ENCODE data around the gene TRNT1.

The TRNT1 gene

DNA sequence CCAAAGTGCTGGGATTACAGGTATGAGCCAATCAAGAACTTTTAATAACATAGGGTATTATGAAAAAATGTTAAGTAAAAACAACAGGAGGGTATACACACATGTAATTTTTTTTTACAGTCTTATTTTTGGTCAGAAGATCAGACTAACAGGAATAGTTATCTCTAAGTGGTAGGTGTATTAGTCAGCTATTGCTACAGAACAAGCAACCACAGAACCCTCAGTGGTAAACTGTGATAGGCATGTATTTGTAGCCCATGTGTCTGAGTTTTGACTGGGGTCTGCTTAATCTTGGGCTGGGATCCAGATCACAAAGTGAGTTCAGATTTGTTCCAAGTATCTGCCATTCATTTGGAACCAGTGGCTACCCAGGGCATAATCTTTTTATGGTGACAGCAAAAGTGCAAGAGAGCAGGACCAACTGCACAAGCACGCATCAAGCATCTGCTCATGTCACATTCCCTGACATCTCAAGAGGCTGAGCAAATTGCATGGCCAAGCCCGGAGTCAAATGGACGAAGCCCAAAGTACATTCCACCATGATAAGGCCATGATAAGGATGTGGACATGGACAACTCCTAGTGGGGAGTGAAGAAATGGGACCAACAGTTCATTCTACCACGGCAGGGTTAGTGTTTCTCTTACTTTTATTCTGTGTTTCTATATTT is 13.6 kb upstream of the TRNT1 start:
- DNase-seq: no peak

DNA sequence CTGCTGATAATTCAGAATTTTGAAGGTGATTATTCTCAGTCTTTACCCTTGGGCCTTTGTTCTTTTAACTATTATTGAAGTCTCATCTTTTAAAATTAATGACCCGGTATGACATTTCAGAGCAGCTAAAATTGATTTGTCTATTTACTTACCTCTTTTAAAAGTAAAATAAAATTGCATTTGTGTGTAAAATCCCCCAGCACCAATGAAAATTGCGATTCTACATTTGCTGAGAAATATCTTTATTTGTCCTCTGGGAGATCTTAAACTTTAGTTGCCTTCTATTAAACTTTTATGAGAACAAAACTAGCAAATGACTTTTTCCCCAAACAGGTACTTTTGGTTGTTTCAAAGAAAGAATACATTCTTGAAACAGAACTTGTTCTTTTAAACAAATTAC is 9.1 kb upstream of the TRNT1 start:
- no peak for DNase-seq

DNA sequence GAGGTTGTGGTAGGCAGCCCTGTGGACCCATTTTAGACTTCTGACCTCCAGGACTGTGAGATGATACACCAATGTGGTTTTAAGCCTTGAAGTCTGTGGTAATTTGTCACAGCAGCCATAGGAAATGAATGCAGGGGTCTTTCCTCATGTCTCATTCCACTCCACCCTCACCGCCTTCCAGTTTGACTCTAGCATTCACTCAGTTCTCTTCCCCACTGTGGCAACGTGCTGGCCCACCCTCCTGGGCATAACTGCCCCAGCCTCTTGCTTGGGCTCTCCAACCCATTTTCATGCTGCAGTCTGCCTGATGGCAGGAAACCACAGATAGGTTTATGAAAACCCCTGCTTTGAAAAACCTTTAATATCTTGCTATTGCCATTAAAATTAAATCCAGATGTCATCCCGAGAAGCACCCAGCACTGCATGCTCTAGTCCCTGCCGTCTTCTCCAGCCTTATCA is 7.3 kb upstream of the TRNT1 start:
- no peak for DNase-seq

DNA sequence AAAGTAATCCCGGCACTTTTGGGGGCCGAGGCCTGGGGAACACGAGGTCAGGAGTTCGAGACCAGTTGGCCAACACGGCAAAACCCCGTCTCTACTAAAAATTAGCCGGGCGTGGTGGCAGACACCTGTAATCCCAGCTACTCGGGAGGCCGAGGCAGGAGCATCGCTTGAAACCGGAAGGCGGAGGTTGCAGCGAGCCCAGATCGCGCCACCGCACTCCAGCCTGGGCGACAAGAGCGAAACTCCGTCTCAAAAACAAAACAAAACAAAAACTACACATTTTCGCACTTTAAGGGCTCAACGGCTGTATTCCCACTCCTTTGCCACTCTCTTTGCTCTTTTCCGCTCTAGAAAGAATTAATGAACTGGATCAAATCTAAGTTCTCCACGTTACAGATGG is 763 bp upstream of the TRNT1 start:
- no peak for DNase-seq

DNA sequence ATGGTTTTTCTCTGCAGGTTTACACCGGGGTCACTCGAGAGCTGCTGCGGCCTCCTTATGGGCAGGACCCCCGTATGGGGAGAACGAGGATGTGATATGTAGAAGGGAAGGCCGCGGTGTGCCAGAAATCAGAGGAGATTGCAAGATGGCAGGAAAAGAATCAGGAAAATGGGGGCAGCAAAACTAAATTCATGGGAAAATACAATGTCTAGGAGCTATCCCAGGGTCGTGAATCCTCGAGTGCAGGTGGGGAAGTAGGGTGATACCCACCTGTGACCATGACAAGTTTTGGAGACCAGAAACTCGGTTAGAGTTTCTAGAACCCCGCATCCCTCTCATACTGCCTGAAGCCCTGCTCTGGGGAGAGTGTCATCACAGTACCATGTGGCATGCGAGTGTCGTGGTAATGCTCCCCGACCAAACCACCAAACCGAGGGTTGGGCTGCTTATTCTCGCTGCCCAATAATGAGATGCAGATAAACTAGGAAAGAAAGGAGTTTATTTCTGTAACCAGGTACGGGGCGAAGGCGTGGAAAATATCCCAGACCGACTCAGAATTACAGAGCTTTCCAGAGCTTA is 781 bp downstream of the TRNT1 start:
- DNase-seq: no peak

DNA sequence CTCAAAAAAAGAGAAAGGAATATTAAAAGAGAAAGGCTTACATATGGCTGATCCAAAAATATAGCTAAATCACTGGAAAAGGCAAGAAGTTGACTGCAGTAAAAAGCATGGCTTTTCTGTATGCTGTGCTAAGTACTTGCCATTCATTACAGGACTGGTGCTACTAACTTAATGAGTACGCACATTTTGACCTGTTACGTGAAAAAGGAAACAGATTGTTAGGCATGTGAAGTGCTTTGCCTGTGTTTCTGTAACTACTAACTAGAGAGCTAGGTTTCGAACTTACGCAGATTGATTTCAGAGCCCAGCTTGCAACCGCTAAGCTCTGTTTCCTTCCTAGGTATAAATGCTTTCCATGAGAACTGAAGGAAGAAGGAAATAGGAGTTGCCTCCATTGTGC is 2.8 kb downstream of the TRNT1 start:
- DNase-seq: no peak

DNA sequence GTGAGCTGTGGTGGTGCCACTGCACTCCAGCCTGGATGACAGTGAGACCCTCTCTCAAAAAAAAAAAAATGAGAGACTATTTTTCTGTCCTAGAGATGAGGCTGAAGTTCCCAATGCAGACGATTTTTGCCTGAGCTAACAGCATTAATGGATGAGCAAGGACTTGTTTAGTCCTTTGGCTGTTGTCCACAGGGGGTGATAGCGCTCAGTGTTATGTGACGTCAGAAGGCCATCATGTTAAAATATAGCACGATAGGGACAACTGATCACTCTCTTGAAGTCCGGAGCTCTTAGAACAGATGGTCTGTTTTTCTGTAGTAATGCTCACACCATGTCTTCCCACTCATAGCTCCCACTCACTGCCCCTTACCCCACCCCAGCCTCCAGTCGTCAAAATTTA is 6.8 kb downstream of the TRNT1 start:
- no peak for DNase-seq

DNA sequence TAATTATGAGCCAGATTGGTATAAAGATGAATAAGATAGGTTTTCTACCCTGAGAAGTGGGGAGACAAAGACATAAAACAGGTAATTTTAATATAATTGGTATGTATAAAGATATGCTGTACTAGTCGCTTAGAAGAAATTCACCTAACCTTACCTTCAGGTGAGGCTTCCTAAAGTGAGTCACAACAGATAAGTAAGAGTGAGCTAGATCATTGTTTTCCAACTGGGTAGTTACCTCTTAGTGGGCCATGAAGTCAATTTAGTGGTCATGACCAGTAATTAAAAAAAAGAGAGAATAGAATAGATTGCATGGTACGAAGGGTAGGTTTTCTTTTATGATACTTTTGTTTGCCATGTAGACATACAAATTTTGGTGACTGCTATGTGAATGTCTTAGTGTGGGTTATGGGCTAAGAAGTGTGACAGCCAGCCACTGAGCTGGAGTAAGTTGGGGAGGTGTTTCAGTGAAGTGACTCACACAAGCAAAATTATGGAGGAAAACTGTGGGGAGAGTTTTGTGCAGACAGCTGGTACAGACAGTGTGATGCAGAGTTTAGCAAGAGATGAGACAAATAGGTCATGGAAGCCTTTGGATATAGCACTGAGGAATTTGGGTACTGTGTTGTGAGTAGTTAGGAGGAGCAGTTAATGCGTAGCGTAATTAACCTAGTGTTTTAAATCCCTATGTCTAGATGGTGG is 8.2 kb downstream of the TRNT1 start:
- DNase-seq: no peak

DNA sequence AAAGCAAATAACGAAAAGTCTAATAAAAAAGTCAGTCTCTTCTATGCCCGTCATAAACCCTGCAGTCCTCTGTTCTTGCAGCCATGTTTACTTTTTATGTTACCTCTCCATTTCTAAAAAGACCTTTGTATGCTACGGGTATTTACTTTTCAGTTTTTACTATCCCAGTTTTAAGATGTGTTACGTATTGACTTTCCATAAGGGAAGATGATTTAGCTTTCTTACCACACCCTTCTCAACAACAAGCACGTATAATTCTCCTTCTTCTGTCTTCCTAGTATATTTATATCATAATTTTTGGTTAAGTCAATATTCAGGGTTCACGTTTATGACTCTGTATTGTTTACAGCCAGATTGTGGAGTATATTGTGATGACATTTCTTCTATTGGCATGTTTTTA is 10.8 kb downstream of the TRNT1 start:
- no peak for DNase-seq

DNA sequence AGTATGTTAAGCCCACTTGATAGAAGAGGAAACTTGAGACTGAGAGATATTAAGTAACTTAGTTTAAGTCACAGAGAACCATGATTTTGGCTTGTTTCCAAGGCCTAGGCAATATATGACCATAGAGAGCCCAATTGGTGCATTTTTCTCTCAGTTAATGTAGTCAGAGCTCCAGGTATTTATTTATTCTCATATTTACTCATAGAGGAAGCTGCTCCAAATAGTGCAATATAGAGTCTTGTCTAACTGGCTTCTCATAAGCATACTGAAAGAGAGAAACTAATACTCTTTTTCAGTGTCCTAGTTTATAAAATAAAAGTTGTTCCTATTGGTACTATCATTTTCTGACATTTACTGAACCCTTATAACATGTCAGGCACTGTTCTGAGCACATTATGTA is 15.2 kb downstream of the TRNT1 start:
- no peak for DNase-seq

DNA sequence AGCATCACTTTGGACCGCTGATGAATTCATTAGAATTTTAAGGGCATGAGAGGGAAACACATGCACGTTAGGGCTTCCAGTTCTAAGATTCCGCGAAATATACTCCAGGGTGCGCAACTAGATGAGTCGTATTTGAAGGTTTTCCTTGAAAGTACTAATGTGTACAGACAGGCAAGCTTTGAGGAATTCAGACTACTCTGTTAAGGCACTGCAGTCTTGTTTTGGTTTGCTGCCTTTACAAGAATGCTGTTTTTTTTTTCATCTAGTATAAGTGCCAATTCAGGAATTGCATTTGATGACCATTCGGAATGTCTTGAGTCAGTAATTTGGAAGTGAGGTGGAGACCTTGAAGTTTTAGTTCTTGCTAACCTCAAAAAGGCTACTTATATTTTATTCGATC is 19.1 kb downstream of the TRNT1 start:
- no peak for DNase-seq

DNA sequence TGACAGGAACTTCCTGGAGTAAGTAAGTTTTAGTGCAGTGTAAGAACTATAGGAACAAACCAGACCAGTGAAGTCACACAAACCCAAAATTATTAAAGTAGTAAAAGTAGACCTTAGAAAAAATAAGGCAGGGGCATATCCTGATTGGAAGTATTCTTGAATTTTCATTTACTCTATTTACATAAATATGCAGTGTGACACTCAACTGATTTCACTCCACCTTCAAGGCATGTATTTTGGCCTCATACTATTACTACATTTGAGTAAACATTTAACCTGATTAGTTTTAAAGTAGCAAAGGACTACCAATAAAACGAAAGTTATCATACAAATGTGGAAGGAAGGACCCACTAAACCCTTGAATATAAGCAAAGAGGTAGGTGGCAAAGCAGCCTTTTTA is 22.8 kb downstream of the TRNT1 start:
- no peak for DNase-seq

DNA sequence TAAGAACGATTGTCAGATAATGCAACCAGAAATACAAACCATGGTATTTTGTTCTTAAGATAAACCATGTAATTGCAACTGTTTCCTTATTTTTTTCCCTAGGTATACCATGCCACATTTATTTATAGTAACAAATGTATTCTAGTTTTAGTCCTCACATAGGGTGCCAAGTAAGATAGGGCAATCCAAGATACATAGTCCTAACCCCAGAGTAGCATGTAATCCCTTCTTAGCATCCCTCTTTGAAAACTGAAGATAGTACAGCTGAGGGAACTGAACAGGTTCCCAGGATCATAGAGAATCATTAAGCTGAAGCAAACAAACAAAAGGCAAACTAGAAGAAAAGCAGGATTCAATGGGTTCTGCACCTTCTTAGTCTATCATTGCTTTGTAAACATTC is 24.8 kb downstream of the TRNT1 start:
- DNase-seq: no peak

DNA sequence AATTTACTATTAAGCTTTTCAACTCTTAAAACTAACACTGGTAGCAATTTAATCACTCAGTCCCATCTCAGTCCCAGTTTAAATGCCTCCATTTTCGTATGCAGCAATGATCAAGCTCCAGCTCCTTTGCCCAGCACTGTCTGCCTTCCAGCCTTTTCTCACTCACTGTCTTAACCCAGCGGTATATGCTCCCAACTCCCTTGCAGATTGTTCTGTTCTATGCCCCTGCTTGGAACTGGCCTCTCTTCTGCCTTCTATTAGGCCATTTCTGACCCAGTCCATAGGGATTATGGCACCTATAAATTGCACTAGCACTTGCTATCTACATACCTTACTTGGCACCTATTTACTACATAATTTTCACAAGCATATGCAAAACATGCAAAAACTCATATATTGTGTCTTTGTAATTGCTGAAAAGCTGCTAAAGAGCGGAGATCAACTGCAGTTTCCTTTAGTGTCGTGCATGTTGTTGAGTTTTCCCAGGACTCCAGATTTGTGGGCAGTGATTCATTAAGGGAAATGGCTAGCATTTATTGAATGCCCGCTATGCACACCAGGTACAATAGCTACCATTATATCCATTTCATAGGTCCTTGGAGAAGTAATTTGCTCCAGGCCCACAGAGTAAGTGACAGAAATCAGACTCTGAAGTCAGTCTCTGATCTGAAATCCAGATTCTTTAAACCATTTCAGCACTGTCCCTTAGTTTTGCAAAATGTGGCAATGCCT is 28.3 kb downstream of the TRNT1 start:
- DNase-seq: no peak

DNA sequence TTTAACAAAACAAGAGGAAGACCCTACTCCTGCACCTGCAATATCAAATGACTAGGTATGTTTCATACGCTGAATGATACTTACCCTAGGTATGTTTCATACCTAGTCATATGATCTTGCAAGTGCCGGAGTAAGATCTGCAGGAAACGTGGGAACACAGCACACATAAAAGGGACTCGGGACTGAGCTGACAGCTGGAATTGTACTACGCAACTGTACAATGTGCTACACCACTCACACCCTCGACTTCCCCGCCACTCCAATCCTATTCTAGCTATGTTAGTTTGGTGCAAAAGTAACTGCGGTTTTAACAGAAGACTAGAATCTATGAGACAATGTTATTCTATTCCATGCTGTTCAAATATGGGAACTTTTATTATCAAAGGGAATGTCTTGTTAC is 30.7 kb downstream of the TRNT1 start:
- no peak for DNase-seq

DNA sequence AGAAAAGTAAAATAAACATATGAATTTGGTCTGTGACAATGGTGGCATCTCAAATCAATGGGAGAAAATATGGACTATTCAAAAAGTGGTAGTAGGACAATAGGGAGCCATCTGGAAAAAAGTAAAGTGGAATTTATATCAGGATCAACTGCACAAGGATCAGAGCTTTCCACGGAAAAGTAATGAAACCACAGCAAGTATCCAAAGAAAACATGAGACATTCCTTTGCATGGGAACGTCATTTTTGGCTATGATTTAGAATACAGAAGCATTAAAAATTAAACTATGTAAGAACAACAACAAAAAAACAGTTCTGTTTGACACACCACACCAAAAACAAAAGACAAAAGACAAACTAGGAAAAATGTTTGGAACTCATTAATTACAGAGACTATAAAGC is 34.1 kb downstream of the TRNT1 start:
- DNase-seq: no peak

DNA sequence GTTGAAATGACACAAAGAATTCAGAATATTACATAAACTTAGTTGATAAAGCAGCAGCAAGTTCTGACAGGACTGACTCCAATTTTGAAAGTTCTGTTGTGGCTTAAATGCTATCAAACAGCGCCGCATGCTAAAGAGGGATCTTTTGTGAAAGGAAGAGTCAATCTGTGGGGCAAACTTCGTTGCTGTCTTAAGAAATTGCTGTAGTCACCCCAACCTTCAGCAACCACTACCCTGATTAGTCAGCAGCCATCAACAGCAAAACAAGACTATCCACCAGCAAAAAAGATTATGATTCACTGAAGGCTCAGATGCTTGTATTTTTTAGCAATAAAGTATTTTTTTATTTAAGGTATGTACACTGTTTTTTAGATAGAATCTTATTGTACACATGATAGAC is 38.5 kb downstream of the TRNT1 start:
- DNase-seq: no peak

DNA sequence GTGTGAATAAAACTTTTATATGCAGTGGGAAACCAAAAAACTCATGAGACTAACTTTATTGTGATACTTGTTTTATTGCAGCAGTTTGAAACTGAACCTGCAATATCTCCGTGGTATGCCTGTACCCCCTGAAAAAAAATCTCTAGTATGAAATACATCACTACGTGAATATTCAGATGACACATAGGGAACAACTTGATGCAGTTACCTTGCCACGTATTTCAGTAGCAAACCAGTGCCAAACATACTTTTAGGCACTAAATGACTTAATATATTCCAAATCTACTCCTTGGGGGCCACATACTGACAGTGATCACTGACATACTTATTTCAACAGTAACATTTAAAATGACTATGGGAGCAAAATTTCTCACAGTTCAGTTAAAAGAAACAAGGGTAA is 38.9 kb downstream of the TRNT1 start:
- no peak for DNase-seq

DNA sequence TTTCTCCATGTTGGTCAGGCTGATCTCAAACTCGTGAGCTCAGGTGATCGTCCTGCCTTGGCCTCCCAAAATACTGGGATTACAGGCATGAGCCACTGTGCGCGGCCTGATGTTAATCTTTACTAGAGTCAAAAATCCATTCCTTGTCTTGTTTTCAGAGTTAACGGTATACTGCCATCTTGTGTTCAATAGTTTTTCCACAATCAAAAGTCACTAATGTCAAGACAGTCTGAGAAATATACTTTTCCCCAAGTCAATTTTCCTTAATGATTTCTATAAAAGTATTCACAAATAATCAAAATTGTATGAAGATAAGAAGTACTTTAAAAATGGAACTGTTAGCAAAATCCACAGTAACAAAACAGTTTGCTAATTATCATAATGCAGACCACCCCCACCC is 44.3 kb downstream of the TRNT1 start:
- DNase-seq: no peak

DNA sequence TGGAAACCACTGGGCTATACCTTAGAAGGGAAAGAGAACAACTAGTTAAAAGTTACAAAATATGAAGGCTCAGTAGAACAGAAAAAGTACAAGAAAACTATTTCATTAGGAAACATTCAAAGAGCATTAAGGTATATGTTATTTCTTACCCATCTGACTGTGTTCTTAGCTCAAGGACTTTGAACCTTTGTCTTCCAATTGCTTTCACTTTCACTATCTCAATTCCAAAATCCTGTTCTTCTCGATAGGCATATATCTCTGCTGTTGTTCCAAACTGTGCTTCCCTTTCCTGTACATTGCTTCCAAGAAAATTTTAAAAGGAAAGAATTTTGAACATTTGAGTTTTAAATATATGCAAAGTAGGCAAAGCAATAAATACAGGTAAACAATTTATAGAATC is 45.9 kb downstream of the TRNT1 start:
- DNase-seq: no peak

DNA sequence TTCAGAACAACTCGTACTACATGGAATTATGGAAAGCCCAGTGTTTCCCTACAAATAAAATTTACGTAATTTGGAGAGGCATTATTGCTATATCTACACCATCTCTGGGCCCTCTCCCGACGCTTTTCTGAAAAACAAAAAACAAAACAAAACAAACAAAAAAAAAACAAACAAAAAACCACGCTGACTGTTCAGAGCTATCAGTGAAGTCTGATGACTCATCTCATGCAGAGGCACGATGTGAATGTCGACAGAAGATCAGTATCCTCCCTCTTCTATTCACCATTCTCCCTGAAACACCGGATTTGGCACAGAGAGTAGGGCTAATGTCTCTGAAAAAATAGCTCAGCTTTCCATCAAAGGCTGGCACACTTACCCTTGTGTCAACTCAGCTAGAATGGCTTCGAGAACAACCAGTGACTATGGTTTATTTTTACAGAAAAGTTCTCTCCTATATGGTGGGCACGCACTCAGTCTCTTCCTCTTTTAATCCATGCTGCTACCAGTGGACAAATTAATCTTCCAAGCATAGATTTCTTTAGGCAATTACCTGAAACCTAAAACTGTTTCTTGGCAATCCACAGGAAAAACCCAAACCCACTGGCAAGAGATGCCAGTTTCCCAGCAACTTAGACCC is 51.2 kb downstream of the TRNT1 start:
- no peak for DNase-seq

DNA sequence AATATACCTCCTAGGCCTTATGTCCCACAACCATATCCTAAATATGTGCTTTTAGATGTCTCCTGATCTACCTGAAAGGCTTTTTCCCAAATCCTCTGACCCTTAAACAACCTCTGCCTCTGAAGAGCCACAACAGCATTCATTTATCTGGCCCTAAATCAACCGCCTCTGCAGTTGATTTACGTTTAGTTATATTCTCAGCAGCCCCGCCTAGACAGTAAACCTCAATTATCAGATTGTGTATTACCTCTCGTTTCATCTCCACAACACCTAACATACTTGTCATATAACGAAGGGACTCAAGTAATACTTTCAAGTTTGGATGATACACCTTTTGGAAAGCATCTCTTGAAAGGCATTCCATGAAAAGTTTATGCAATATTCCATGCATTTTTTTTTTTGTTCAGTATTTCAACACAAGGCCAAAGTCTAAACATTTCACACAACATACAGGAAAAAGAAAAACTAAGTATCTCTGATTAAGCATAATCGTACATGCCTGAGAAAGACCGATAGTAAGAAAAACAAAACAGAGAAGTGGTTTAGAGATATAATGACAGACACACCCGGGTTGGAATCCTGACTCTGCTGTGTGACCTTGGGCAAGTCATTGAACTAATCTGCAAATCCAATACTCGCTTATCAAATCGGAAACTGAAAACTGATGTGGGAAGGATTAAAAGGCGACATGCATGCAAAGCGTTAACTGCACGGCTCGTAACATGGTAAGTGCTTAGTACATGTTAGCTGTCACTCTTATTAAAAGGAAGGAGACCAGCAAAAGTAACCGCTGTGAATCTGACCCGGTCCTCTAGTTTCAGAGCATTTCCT is 52.0 kb downstream of the TRNT1 start:
- no peak for DNase-seq

Data from NCI-H2029 (cell line).